Lower lobe of right lung (tissue), 2 donors: ENCODE results near the gene TYR. TPM values are rescaled to one million over a fixed set of nuclear protein-coding genes. Genes with fewer than 3 reads are reported as not detected.

Experiments used
- ATAC-seq, 2 donors: fragments of 200-7000 bp; cut with Tn5 transposase; one replicate each; pipeline ENCODE4 v1.9.1; 2020 to 2022; ENCODE audit warnings: mild to moderate bottlenecking in 2 of 2, moderate library complexity in 2 of 2
- DNase-seq: peaks from one replicate; pipeline ENCODE4 v3.0.0-alpha.2; 2020
- H3K27ac ChIP-seq: fragments of 200-600 bp; one replicate; pipeline ENCODE4 v1.8.0; 2022
- H3K27me3 ChIP-seq: fragments of 200-600 bp; one replicate; pipeline ENCODE4 v1.8.0; 2022; ENCODE audit warnings: low read depth
- H3K36me3 ChIP-seq: fragments of 200-600 bp; one replicate; pipeline ENCODE4 v1.8.0; 2022; ENCODE audit warnings: mild to moderate bottlenecking
- H3K4me1 ChIP-seq: fragments of 200-600 bp; one replicate; pipeline ENCODE4 v1.8.0; 2022
- H3K4me3 ChIP-seq: fragments of 200-600 bp; one replicate; pipeline ENCODE4 v1.8.0; 2022; ENCODE audit warnings: mild to moderate bottlenecking
- H3K9me3 ChIP-seq: fragments of 200-600 bp; one replicate; pipeline ENCODE4 v1.8.0; 2022
- CTCF ChIP-seq: fragments of 200-600 bp; IDR thresholded peaks from one replicate; pipeline ENCODE4 v1.8.0; 2022; ENCODE audit warnings: antibody characterized with exemption, mild to moderate bottlenecking
- intact Hi-C: fragments of 100-400 bp; cut with DNase I; formaldehyde crosslinking; loops from one replicate; pipeline ENCODE4 v1.11.0; 2022
- total RNA-seq: library from RNA; stranded (reverse); fragmentation: NEBNext Ultra II Directional; extraction: Animal tissue kit (Norgen Biotek cat#: 25700); gene quantifications from one replicate; pipeline ENCODE4 v1.2.1, GENCODE V29; 2021
- donor health status: DM: no; HTN: yes; CAD: no; lungs with severe emphysema.

The TYR gene
- total RNA-seq, 1 donor from 2014 or later: not detected

- intact Hi-C loops: no loop called here
- H3K4me3 ChIP-seq: no peak overlapping the region
- no peak for TF ChIP-seq CTCF
- H3K4me1 ChIP-seq: no peaks in the 10 kb centered on the region
- H3K9me3 ChIP-seq: no peaks in the 10 kb centered on the region
- no peak for DNase-seq
- no peak for ATAC-seq
- H3K36me3 ChIP-seq: no peaks in the 10 kb centered on the region
- no peak overlapping the region for H3K27ac ChIP-seq
- H3K27me3 ChIP-seq: no peaks in the 10 kb centered on the region
These were observed 14.0 kb upstream of the TYR start for GRCh38 chr11:89163686-89164085.

GRCh38 chr11:89168396-89168795 lies 9.3 kb upstream of the TYR start:
- Histone ChIP-seq H3K4me1 (no peaks in the 10 kb centered on the region), H3K36me3 (no peaks in the 10 kb centered on the region), H3K4me3 (no peak overlapping the region), H3K27me3 (no peaks in the 10 kb centered on the region), H3K9me3 (no peaks in the 10 kb centered on the region), H3K27ac (no peak overlapping the region)
- no peak for TF ChIP-seq CTCF
- intact Hi-C loops: no loop called here
- no peak for DNase-seq
- ATAC-seq: no peak

GRCh38 chr11:89175796-89176195 lies 1.9 kb upstream of the TYR start:
- no peak for TF ChIP-seq CTCF
- H3K4me1 ChIP-seq: no peaks in the 10 kb centered on the region
- H3K4me3 ChIP-seq: no peak overlapping the region
- H3K36me3 ChIP-seq: no peaks in the 10 kb centered on the region
- no peaks in the 10 kb centered on the region for H3K9me3 ChIP-seq
- intact Hi-C loops: no loop called here
- H3K27ac ChIP-seq: no peak overlapping the region
- ATAC-seq (no peak), DNase-seq (no peak)
- H3K27me3 ChIP-seq: no peaks in the 10 kb centered on the region

- H3K4me3 ChIP-seq: no peak overlapping the region
- H3K27ac ChIP-seq: no peak overlapping the region
- no peak for TF ChIP-seq CTCF
- H3K36me3 ChIP-seq: no peaks in the 10 kb centered on the region
- ATAC-seq (no peak), DNase-seq (no peak)
- no peaks in the 10 kb centered on the region for H3K9me3 ChIP-seq
- intact Hi-C loops: no loop called here
- H3K4me1 ChIP-seq: no peaks in the 10 kb centered on the region
- H3K27me3 ChIP-seq: no peaks in the 10 kb centered on the region
These were observed 737 bp upstream of the TYR start for GRCh38 chr11:89176938-89177337.

- Histone ChIP-seq H3K9me3 (no peaks in the 10 kb centered on the region), H3K27ac (no peak overlapping the region), H3K4me1 (no peaks in the 10 kb centered on the region), H3K36me3 (no peaks in the 10 kb centered on the region), H3K4me3 (no peak overlapping the region), H3K27me3 (no peaks in the 10 kb centered on the region)
- ATAC-seq (no peak), DNase-seq (no peak)
- no peak for TF ChIP-seq CTCF
- intact Hi-C loops: no loop called here
These were observed 3.4 kb downstream of the TYR start for GRCh38 chr11:89181111-89181510.
